ENCODE measurements around the gene RGMA.
"Not testable (repeated sequence)": the region's sequence is repeated elsewhere in the genome, so short reads cannot be mapped to it uniquely, and the experiment has no call there.

RGMA gene

DNA sequence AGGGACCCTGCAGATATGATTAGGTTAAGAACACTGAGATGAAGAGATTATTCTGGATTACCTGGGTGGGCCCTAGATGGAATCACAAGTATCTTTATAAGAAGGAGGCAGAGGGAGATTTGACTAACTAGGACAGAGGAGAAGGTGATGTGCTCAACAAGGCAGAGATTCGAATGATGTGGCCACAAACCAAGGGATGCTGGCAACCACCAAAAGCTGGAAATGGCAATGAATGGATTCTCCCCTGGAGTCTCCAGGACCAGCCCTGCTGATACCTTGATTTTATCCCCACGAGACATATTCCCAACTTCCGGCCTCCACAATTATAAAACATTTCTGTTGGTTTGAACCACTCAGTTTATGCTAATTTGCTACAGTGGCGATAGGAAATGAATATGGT is 42.9 kb downstream of the RGMA start:
- no peak for DNase-seq

DNA sequence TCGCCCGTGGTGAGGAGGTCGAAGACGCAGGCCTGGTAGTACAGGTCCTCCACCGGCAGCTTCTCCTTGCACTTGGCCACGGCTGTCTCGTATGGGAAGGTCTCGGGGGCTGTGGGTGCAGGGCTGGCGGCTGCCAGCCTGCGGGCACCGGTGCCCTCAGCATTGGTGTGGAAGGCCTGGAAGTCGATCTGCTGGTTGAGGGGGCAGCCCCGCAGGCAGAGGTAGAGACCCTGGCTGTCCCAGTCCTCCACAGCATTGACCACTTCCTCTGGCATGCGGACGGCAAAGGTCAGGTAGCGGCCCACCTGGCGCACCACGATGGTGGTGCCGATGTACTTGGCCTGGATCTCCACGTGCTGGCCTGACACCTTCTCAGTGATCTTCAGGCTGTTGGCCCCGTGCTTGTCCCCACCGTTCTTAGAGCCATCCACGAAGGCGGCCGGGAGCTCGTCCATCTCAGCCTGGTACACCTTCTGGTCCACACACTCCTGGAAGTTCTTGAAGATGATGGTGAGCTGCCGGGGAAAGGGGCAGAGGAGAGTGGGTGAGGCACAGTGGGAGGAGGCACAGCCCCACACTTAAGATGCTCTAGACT is 43.7 kb downstream of the RGMA start:
- DNase-seq, result no peak

DNA sequence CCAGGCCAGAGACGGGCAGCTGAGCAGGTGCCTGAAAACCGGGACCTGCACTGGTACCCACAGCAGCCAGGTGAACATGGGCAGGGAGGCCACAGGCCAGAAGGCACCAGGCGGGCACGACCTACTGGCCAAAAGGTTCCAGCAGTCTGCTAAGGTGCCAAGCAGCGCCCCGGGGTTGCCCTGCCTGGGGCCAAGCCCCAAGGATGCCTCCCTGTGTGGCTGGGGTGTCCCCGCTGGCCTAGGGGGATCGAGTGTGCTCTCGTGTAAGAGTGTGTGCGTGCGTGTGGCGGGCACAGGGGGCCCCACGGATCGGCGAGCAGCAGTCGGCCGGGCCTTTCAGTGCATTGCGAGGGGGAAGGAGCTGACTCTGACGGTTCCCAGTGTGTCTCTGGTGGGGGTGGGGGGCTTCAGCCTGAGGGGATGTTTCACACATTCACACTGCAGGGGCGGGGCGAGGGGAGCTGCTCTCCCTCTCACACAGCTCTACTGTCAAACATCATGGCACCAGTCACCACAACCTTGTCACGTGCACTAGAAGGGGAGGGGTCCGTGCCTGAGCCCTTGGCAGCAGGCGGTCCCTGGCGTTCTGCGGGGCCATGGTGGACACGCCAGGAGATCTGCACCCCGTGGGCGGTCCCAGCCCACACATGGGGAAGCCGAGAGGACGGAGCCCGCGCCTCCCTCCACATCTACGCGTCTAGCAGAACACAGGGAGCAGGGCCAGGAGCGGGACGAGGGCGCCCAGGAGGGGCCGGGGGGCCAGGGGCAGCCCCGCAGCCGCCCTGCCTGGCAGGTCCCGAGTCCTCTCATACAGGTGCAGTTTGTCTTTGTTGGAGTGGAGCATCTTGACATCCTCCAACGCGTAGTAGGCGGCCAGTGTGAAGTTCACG is 44.5 kb downstream of the RGMA start:
- no peak for DNase-seq

DNA sequence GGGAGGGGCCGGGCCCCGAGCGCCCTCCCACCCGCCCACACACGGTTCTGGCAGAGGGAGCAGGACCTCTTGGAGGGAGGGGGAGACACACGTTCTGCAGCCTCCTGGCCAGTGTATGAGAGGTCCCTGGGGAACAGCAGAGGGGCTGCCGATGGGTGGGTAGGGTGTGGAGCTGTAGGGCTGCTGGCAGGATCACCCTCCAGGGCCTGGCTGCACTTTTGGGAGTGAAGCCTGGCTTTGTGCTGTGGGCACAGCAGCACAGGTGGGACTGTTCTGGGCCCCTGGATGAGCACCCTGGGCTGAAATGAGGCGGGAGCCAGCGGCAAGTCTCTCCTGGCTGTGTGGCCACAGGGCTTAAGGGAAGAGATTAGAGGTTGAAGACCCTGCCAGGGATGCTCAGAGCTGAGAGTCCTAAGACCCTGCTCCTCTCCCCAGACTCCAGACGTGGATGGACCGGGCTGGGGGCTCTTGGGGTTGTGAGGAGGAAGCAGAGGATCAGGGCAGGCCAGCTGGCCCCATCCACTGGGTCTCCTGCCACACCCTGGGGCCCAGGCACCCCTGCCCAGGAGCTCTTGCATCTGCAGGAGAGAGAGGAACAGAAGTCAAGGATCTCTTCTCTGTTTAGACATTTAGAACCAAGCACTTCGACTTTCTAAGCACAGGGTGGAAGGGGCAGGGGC is 45.2 kb downstream of the RGMA start:
- no peak for DNase-seq

DNA sequence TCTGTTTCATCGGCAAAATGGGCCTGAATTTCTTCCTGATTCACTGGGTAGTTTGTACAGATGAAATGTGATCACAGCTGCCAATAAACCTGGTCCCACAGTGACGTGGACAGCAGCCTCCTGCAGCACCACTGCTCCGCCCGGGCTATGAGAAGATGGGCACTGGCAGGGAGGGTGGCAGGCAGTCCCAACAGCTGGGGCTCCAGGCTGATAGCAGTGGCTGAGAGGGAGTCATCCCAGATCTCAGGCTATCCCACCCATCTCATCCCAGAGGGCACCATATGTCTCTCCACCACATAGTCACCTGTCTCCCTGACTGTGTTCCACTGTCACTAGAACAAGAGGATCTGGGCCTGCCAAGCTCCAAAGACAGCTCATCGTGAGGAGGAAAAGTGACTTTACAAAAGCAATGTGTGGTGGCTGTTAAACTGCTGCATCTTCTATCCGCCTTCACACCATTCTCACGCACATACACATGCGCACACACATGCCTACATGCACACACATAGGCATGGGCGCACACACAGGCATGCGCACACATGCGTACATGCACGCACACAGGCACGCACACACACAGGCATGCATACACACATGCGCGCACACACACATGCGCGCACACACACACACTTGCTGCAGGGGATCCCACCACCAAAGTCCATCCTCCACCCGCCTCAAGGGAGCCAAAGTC is 46.2 kb downstream of the RGMA start:
- DNase-seq, result no peak

DNA sequence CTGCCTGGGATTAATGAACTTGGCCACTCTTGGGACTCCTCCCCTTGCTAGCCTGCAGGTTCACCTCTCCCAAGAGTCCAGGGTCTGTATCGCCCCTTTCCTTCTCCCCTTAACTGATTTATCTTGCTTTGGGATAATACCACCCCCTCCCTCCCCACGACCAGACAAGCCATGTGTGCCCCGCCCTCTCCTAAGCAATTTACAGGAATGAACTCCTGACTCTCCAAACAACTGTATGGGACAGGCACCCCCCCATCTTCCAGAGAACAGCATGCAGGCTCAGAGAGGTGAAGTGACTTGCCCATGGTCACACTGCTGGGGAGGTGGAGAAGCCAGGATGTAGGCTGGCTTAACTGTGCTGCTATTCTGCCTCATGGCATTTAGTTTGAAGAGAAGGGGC is 46.8 kb downstream of the RGMA start:
- no peak for DNase-seq

DNA sequence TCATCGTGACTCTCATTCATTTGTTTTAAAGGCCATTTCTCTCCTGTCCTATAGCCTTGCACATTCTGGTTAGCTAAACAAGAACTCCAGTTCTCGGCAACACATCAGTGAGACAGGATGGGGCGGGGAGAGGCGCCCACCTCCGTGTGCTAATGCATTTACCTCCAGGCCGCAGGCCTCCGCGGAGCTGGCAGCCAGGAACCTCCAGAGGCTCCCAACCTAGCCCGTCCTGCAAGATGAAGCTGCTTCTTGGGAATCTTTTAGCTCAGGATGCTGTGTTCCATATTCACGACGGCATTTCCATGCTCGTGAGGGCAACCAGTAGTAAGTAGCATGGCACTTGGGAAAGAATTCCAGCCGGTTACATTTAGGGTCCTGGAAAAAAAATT is 47.9 kb downstream of the RGMA start:
- no peak for DNase-seq

DNA sequence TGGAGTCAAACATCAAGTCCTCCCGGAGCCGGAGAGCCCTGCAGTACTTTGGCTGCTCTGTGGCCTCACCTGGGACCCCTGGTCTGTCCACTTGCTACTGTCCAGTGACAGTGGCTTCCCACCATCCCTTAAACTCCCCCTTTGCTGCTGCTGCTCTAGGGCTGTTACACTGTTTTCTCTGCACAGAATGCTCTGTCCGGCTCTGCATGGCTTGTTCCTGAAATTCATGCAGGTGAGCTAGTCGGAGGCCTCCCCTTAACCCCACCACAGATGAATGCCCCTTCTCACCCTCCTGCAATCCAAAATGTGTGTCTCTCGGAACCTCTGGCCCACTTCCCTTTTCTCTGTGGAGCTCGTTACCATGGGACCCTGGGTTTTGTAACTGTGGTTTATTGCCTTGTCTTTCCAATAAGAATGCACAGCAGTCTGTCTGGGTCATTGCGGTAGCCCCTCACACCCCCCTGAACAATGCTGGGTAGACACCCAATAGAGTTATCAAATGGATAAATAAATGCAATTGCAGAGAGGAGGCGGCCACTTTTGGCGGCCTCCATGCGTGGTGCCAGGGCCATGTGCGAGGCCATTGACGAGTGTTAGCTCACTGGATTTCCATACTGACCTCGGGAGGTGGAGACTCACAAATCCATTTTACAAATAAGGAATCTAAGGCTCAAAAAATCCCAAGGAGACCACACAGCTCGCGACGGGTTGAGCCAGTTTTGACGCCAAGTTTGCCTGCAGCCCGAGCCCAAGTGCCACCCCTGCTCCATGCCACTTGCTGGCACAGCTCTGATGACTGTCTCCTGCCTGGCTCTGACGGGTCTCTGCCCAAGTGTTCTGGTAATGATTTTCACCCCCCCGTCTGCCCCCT is 48.5 kb downstream of the RGMA start:
- DNase-seq, result no peak

DNA sequence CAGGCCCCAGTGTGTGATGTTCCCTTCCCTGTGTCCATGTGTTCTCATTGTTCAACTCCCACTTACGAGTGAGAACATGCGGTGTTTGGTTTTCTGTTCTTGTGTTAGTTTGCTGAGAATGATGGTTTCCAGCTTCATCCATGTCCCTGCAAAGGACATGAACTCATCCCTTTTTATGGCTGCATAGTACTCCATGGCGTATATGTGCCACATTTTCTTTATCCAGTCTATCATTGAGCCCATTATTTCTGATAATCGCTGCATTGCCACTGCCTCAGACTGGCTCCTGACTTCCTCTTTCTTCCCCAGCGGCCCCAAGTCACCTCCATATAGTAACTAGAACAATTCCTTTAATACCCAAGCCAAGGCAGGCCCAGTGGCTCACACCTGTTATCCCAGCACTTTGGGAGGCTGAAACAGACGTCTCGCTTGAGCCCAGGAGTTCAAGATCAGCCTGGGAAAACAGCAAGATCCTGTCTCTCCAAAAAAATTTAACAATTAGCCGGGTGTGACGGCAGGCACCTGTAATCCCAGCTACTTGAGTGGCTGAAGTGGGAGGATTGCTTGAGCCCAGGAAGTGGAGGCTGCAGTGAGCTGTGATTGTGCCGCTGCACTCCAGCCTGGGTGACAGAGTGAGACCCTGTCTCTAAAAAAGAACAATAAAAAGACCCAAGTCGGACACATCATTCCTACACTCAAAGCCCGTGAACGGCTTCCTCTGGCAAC is 49.3 kb downstream of the RGMA start:
- not testable (repeated sequence) for DNase-seq

DNA sequence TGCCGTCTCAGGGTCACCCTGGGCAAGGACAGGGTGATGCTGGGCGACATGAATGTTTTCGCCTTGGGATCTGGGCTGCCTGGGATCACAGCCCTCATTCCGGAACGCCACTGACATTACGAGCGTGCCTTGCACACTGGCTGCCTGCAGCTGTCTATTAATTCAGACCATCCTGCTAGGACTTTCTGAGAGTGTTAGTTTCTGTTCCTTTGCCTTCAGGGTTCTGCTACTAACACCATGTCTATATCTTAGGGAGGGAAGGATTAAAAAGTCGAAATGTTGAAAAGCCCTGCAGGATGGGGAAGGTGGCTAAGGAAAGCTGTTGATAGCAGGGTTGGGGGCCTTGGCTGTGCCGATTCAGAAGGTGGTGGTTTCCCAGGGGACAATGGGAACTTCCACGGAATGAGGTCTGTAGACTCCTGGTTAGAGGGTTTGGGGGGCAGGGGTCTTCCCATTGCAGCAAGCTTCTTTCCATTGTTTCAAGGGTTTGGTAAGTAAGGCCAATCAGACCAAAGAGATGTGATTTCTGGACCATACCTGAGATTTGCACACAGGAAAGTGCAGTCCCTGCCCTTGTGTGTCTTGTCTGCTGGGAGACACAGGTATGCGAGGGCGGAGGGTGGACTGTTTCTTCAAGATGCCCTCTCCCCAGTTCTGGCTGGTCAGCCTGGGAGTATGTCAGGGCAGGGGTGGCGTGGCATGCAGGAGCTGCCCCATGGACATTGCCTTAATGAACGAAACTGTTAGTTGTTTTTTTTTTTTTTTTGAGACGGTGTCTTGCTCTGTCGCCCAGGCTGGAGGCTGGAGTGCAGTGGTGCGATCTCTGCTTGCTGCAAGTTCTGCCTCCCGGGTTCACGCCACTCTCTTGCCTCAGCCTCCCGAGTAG is 50.9 kb downstream of the RGMA start:
- no peak for DNase-seq

DNA sequence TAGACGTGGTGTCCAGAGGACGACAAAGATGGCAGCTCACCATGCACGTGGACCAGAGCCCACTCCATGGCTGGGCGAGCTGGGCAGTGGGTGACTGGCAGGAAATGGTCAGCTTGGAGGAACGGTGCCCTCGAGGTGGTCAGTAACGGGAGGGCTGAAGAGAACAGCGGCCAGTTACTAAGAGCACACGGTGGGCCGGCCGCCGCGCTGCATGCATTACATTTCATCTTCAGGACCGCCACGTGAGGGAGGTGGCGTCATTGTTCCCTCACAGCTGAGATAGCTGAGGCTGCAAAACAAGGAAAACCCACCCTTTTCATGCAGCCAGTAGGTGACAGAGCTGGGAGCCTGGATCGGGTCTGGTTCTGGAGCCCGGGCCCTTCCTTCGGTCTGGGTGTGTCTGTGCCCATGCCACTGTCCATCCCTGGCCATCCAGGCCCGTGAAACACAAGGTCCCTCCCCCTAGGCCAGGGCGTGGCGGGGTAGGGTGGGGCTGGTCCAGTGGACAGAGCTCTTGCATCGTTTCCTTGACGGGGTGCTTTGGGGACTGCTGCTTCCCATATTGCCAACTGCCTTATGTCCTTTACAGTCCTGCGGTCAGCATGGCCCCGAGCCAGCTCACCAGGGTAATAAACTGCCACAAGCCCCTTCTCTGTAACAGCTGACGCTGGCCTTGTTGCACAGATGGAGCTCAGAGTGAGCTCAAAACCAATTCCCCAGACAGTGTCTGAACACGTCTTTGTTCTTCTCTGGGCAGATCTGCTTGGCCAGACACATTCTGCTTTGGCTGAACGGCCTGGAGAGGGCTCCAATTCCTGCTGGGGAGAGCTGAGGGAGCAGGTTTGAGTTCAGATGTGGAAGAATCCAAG is 51.8 kb downstream of the RGMA start:
- DNase-seq, result no peak

DNA sequence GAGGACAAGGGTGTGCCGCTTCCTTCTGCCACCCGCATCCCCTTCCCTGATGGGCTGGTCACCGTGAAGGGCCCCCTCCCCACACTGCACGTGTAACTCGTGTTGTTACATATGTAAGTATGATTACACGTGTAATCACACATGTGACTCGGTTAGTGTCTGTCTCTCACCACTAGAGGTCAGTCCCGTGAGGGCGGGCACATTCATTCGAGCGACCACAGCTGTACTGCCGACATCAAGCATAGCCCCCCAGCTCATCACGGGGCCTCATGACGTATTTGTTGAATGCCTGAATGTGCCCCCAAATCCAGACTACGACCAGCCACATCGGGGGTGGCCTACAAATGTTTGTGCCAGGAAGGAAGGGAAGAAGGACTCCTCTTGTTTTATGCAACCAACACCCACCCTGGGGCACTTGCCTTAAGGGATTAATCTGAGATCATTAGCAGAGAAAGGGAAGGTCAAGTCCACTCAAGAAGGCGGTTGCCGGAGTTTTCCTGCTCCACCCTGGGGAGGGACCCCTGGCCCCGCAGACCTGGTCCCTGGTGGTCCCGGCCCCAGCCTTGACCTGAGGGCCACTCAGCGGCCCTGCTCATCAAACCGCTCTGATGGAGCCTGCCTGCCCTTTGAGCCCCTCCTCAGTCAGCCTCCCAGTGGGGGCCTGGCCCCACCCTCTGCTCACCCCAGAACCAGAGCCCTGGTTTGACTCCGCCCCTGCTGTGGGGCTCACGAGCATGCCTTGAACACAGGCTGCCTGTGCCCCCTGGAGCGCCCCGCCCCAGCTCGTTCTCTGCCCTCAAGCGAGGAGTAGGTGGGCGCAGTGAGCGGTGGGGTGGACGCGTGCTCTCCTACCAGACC is 52.8 kb downstream of the RGMA start:
- no peak for DNase-seq

DNA sequence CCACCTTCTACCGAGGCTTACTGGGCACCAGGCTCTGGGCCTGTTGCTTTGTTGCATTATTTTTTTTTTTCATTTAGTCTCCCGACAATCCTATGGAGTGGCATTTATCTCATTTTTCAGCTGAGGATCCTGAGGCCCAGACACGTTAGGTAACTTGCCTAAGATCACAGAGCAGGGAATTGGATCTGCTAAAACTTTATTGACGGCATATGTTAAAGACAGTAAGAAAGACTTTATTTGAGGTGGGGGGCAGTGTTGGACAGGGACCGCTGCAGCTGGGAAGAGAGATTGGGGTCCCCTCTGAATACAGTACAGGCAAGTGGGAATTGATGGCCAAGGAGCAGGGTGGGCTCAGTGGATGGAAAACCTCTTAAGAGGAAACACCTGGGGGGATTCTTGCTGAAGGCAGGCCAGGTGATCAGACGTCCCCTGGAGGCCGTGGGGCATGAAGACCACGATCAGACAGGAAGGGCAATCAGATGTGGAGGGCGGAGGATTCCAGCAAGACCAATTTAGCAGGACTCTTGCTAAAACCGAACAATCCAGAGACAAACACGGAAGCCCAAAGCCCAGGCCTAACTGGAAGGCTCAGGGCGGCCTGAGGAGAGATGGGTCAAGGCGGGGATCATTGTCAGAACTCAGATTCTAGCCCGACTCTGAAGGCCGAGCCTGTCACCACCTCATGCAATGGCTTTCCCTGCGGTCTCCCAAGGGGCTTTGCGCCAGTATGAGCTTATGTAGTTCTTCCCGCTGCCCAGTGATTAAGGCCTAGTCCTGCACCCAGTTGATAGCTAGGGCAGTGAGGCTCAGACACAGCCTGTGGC is 53.7 kb downstream of the RGMA start:
- DNase-seq, result no peak

DNA sequence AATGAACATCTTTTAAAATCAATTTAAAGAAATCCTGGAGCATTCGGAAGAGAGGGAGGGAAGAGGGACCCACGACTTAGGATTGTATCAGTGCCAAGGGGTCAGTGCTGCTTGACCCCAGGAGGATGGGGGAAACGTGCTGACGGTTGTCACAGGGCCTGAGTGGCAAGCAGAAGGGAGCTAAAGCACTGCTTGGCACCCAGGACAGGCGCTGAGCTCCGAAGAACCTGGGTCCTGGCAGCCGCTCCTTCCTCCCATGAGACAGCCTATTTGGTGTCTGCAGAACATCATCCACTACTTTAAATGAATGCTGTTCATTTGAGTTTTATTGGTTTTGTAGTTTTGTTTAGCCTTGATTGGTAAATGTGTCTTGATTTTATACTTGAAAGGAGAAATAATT is 54.5 kb downstream of the RGMA start:
- DNase-seq, result no peak

DNA sequence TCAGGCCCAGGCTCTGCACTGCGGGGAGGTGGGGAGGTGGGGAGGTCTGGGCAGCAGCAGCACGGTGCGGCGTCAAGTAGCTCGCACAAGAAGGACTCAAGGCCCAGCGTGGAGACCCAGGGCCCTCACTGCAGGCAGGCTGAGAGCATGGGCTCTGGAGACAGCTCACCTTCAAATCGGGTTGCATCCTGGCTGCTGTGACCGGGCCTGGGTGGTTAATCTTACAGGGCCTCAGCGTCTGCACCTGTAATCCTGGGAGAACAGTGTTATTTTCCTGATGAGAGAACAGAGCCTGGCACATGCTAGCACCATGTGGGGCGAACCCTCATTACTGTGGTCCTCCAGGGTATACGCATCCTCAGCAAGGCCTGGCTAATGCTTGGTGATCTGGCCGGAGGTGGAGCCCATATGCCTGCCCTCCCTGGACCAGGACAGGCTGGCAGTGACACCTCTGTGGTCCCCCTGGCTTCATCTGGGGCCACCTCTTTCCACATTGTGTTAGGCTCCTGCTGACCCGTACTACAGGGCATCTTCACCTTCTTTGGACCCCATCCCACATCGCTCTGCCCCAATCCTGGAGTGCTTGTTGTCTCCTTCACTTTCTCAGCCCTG is 55.5 kb downstream of the RGMA start:
- DNase-seq, result no peak

DNA sequence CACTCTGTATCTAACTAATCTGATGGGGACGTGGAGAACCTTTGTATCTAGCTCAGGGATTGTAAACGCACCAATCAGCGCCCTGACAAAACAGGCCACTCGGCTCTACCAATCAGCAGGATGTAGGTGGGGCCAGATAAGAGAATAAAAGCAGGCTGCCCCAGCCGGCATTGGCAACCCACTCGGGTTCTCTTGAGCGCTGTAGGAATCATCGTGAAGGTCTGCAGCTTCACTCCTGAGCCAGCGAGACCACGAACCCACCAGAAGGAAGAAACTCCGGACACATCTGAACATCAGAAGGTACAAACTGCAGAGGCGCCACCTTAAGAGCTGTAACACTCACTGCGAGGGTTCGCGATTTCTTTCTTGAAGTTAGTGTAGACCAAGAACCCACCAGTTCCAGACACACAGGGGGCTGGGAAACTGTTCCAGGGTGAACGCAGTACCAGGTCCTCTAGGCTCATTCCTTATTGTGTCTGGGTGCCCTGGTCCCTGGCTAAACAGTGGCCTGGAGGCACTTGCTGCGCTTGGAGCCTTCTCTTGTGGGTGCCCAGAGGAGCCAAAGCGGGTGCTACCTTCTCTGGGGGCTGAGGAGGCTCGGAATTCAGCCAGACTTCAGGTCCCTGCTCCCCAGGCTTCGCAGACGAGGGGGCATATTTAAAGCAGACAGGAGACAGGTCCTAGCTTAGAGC is 56.4 kb downstream of the RGMA start:
- not testable (repeated sequence) for DNase-seq
